Measurements from ENCODE around the gene TLCD2. TPM values are rescaled to one million over a fixed set of nuclear protein-coding genes. Genes with fewer than 3 reads are reported as not detected.

The TLCD2 gene
- total and polyA plus RNA-seq, 2 of the 13 experiments (the other 11 are each of a cell fraction or from before 2014, with no cell fraction given) = 0.90 to 1.1 TPM

- TF ChIP-seq ZSCAN30 (CRISPR knock-in tag; IDR thresholded peaks at IDR 0.05) (no peak), NFKB2 (CRISPR knock-in tag; IDR thresholded peaks at IDR 0.05; ENCODE audit: borderline replicate concordance) (peak; percentile 54; the same call in 1 of the 2 replicates), TOE1 (CRISPR knock-in tag; IDR thresholded peaks at IDR 0.05) (no peak), IKZF4 (CRISPR knock-in tag; IDR thresholded peaks at IDR 0.05; ENCODE audit: borderline replicate concordance, low read depth, not compliant biosample characterization) (peak; percentile 21), KDM6A (CRISPR knock-in tag; IDR thresholded peaks at IDR 0.05; ENCODE audit: low read depth) (no peak), ZNF121 (CRISPR knock-in tag; IDR thresholded peaks at IDR 0.05) (no peak), ZNF572 (CRISPR knock-in tag; IDR thresholded peaks at IDR 0.05) (no peak), ZNF710 (CRISPR knock-in tag; IDR thresholded peaks at IDR 0.05; ENCODE audit: borderline replicate concordance) (peak; percentile 56; the same call in 1 of the 2 replicates), ZFP36 (IDR thresholded peaks at IDR 0.05; ENCODE audit: borderline replicate concordance, low read depth, low read length, partially characterized antibody) (no peak), NR2C2 (CRISPR knock-in tag; IDR thresholded peaks at IDR 0.05; ENCODE audit: borderline replicate concordance) (peak; percentile 87), ZNF816 (CRISPR knock-in tag; IDR thresholded peaks at IDR 0.05; ENCODE audit: borderline replicate concordance) (no peak)
- TF ChIP-seq, protein P1, sequence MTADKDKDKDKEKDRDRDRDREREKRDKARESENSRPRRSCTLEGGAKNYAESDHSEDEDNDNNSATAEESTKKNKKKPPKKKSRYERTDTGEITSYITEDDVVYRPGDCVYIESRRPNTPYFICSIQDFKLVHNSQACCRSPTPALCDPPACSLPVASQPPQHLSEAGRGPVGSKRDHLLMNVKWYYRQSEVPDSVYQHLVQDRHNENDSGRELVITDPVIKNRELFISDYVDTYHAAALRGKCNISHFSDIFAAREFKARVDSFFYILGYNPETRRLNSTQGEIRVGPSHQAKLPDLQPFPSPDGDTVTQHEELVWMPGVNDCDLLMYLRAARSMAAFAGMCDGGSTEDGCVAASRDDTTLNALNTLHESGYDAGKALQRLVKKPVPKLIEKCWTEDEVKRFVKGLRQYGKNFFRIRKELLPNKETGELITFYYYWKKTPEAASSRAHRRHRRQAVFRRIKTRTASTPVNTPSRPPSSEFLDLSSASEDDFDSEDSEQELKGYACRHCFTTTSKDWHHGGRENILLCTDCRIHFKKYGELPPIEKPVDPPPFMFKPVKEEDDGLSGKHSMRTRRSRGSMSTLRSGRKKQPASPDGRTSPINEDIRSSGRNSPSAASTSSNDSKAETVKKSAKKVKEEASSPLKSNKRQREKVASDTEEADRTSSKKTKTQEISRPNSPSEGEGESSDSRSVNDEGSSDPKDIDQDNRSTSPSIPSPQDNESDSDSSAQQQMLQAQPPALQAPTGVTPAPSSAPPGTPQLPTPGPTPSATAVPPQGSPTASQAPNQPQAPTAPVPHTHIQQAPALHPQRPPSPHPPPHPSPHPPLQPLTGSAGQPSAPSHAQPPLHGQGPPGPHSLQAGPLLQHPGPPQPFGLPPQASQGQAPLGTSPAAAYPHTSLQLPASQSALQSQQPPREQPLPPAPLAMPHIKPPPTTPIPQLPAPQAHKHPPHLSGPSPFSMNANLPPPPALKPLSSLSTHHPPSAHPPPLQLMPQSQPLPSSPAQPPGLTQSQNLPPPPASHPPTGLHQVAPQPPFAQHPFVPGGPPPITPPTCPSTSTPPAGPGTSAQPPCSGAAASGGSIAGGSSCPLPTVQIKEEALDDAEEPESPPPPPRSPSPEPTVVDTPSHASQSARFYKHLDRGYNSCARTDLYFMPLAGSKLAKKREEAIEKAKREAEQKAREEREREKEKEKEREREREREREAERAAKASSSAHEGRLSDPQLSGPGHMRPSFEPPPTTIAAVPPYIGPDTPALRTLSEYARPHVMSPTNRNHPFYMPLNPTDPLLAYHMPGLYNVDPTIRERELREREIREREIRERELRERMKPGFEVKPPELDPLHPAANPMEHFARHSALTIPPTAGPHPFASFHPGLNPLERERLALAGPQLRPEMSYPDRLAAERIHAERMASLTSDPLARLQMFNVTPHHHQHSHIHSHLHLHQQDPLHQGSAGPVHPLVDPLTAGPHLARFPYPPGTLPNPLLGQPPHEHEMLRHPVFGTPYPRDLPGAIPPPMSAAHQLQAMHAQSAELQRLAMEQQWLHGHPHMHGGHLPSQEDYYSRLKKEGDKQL (CRISPR knock-in tag; IDR thresholded peaks at IDR 0.05; ENCODE audit: low read depth) = no peak
Measured at GRCh38 chr17:1684378-1685189, 25.6 kb downstream of the TLCD2 start, which contains the start of gene PRPF8 (continued).

All from HepG2 (cell line).